NCI-H446 treated with DMSO at 0.1 percent for 48 hours (cell line): ENCODE data around the gene PCIF1.

Experiments
- DNase-seq: peaks from one replicate; lab custom pipeline; 2025; lab: John Stamatoyannopoulos, UW

PCIF1 gene

GRCh38 chr20:45904583-45905504 lies 29.6 kb upstream of the PCIF1 start:
- DNase-seq, result no peak

GRCh38 chr20:45905505-45906079 lies 28.9 kb upstream of the PCIF1 start:
- no peak for DNase-seq

GRCh38 chr20:45907219-45907948 lies 27.1 kb upstream of the PCIF1 start:
- no peak for DNase-seq

GRCh38 chr20:45908084-45908483 lies 26.4 kb upstream of the PCIF1 start:
- DNase-seq, result no peak

- DNase-seq, result no peak
Measured at GRCh38 chr20:45909336-45909808, 25.1 kb upstream of the PCIF1 start.

- no peak for DNase-seq
Measured at GRCh38 chr20:45909817-45910669, 24.4 kb upstream of the PCIF1 start.

GRCh38 chr20:45910670-45911485 lies 23.6 kb upstream of the PCIF1 start:
- peak; percentile 40 for DNase-seq

- no peak for DNase-seq
Measured at GRCh38 chr20:45911486-45912343, 22.8 kb upstream of the PCIF1 start, which contains the start of gene PLTP. Gene PLTP (minus strand): TSS chr20:45912155. CDS start chr20:45911452, 703 bp downstream.

GRCh38 chr20:45912344-45912682 lies 22.2 kb upstream of the PCIF1 start:
- DNase-seq, result no peak

GRCh38 chr20:45913116-45913515 lies 21.4 kb upstream of the PCIF1 start:
- no peak for DNase-seq

GRCh38 chr20:45917790-45918141 lies 16.7 kb upstream of the PCIF1 start:
- no peak for DNase-seq

- DNase-seq, result no peak
Measured at GRCh38 chr20:45918182-45918737, 16.2 kb upstream of the PCIF1 start.

GRCh38 chr20:45918779-45919537 lies 15.5 kb upstream of the PCIF1 start:
- DNase-seq, result no peak

- no peak for DNase-seq
Measured at GRCh38 chr20:45919542-45920399, 14.7 kb upstream of the PCIF1 start.

- no peak for DNase-seq
Measured at GRCh38 chr20:45920462-45921336, 13.8 kb upstream of the PCIF1 start.

- no peak for DNase-seq
Measured at GRCh38 chr20:45921337-45922189, 12.9 kb upstream of the PCIF1 start.
